Tibial nerve (tissue), 4 donors: ENCODE measurements around the gene LEFTY2. TPM values are rescaled to one million over a fixed set of nuclear protein-coding genes. Genes with fewer than 3 reads are reported as not detected.
"Not testable (repeated sequence)": the region's sequence is repeated elsewhere in the genome, so short reads cannot be mapped to it uniquely, and the experiment has no call there.

Experiments
- DNase-seq, 2 donors: peaks; one replicate each; pipeline ENCODE4 v3.0.0-alpha.2; 2019; ENCODE audit warnings: low spot score in 2 of 2
- H3K27ac ChIP-seq, 4 donors: fragments of 200-600 bp; sonication (generic) in 3 of 4; one replicate each; pipeline ENCODE4 v1.5.1; 2017 to 2019; ENCODE audit warnings: mild to moderate bottlenecking in 1 of 4
- H3K27me3 ChIP-seq, 2 donors: fragments of 200-600 bp; sonication (generic) in 1 of 2; one replicate each; pipeline versions ENCODE4 v1.5.1 to v1.6.0; 2017 to 2019
- H3K36me3 ChIP-seq, 3 donors: fragments of 200-600 bp; sonication (generic); one replicate each; pipeline ENCODE4 v1.5.1; 2018 to 2019
- H3K4me1 ChIP-seq, 4 donors: fragments of 200-600 bp; sonication (generic) in 3 of 4; one replicate each; pipeline ENCODE4 v1.5.1; 2017 to 2019
- H3K4me3 ChIP-seq, 4 donors: fragments of 200-600 bp; sonication (generic) in 3 of 4; one replicate each; pipeline ENCODE4 v1.5.1; 2017 to 2019; ENCODE audit warnings: mild to moderate bottlenecking in 1 of 4, moderate library complexity in 1 of 4
- H3K9me3 ChIP-seq, 4 donors: fragments of 200-600 bp; sonication (generic) in 3 of 4; one replicate each; pipeline ENCODE4 v1.5.1; 2017 to 2019
- CTCF ChIP-seq, 5 experiments: fragments of 200-600 bp in 3 of 5; fragments of 450-650 bp in 2 of 5; sonication (generic) in 3 of 5; IDR thresholded peaks; one replicate each; pipeline ENCODE4 v1.5.1; 2016 to 2019; ENCODE audit warnings: antibody characterized with exemption in 5 of 5, mild to moderate bottlenecking in 3 of 5, moderate library complexity in 2 of 5
- EP300 ChIP-seq, 2 donors: sonication (generic); formaldehyde crosslinking; IDR thresholded peaks; one replicate each; pipeline ENCODE4 v1.6.1; 2017; ENCODE audit warnings: antibody characterized with exemption in 2 of 2, mild to moderate bottlenecking in 1 of 2
- POLR2A ChIP-seq, 2 donors: fragments of 450-650 bp; IDR thresholded peaks; one replicate each; pipeline ENCODE4 v1.6.1; 2017; ENCODE audit warnings: antibody characterized with exemption in 2 of 2, mild to moderate bottlenecking in 2 of 2, moderate library complexity in 2 of 2
- WGBS, 2 donors: methylation state at CpG; one replicate each; pipeline ENCODE4 v1.1.5; 2018; 5-methylcytosine and 5-hydroxymethylcytosine counted together
- total RNA-seq, 4 donors: library from RNA; depleted of rRNA; stranded (reverse); fragments of >200 nt; gene quantifications; one replicate each; pipeline ENCODE4 v1.1.0, GENCODE V29; 2016

Gene LEFTY2
- total RNA-seq, 4 donors from 2014 or later, result not detected

DNA sequence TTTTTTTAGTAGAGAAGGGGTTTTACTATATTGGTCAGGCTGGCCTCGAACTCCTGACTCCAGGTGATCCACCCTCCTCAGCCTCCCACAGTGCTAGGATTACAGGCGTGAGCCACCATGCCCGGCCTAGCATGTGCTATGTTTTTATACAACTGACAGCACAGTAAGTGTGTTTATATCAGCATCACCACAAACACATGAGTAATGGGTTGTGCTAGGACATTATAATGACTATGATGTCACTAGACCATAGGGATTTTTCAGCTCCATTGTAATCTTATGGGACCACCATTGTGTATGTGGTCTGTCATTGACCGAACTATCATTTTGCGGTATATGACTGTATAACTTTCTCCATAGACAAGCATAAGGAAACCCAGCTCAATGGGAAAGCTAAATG is 6.3 kb downstream of the LEFTY2 start:
- no peaks in the 10 kb centered on the region for H3K36me3 ChIP-seq
- H3K9me3 ChIP-seq, result no peaks in the 10 kb centered on the region
- no peak for DNase-seq
- WGBS, 2 donors, result 88 to 91% methylated on average over 5 of the region's 5 CpGs
- TF ChIP-seq CTCF (IDR thresholded peaks at IDR 0.05), result no peak
- TF ChIP-seq POLR2A (IDR thresholded peaks at IDR 0.05), result no peak
- no peak for TF ChIP-seq EP300 (IDR thresholded peaks at IDR 0.05)
- H3K4me3 ChIP-seq, result no peak overlapping the region
- peaks cover 0 to 9% of the 10 kb centered on the region in 2 donors for H3K27me3 ChIP-seq
- H3K27ac ChIP-seq, result no peak overlapping the region
- no peaks in the 10 kb centered on the region for H3K4me1 ChIP-seq

DNA sequence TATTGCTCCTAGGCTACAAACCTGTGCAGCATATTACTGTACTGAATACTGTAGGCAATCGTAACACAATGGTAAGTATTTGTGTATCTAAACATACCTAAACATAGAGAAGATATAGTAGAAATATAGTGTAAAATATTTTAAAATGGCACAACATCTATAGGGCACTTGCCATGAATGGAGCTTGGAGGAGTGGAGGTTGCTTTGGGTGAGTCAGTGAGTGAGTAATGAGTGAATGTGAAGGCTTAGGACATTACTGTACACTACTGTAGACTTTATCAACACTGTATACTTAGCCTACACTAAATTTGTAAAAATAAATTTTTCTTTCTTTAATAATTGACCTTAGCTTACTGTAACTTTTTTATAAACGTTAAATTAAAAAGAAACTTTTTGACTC is 7.9 kb downstream of the LEFTY2 start:
- TF ChIP-seq EP300 (IDR thresholded peaks at IDR 0.05), result no peak
- TF ChIP-seq POLR2A (IDR thresholded peaks at IDR 0.05), result no peak
- no peak for TF ChIP-seq CTCF (IDR thresholded peaks at IDR 0.05)

GRCh38 chr1:225931270-225932136 is 9.5 kb downstream of the LEFTY2 start:
- 82 to 86% methylated on average over 5 of the region's 5 CpGs for WGBS, 2 donors
- no peak for DNase-seq
- TF ChIP-seq CTCF (IDR thresholded peaks at IDR 0.05), result no peak
- no peak for TF ChIP-seq POLR2A (IDR thresholded peaks at IDR 0.05)
- TF ChIP-seq EP300 (IDR thresholded peaks at IDR 0.05), result no peak

More for the DNA sequence above, 7.9 kb downstream of the LEFTY2 start:
- DNase-seq, result no peak
- Histone ChIP-seq H3K36me3 (no peaks in the 10 kb centered on the region), H3K27ac (no peak overlapping the region), H3K4me3 (no peak overlapping the region), H3K4me1 (no peaks in the 10 kb centered on the region), H3K27me3 (no peaks in the 10 kb centered on the region), H3K9me3 (no peaks in the 10 kb centered on the region)
- WGBS, 2 donors, result 86 to 89% methylated on average over 2 of the region's 2 CpGs

DNA sequence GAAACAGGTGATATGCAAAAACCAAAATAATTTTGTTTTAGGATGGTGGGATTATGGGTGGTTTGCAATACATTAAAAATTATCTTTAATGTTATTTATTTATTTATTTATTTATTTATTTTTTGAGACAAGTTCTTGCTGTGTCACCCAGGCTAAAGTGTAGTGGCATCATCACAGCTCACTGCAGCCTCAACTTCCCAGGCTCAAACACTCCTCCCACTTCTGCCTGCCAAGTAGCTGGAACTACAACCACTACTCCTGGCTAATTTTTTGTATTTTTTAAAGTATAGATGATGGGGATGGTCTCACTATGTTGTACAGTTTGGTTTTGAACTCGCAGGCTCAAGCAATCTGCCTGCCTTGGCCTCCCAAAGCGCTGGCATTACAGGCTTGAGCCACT is 10.5 kb downstream of the LEFTY2 start:
- TF ChIP-seq POLR2A (IDR thresholded peaks at IDR 0.05), result no peak
- no peak for TF ChIP-seq CTCF (IDR thresholded peaks at IDR 0.05)
- TF ChIP-seq EP300 (IDR thresholded peaks at IDR 0.05), result no peak
- Histone ChIP-seq H3K9me3 (no peaks in the 10 kb centered on the region), H3K36me3 (no peaks in the 10 kb centered on the region), H3K4me3 (no peak overlapping the region), H3K4me1 (no peaks in the 10 kb centered on the region), H3K27me3 (no peaks in the 10 kb centered on the region), H3K27ac (no peak overlapping the region)
- no peak for DNase-seq
- WGBS, 2 donors, result 94 to 98% methylated on average over 2 of the region's 2 CpGs

More at GRCh38 chr1:225931270-225932136, 9.5 kb downstream of the LEFTY2 start:
- Histone ChIP-seq H3K27ac (no peak overlapping the region), H3K36me3 (no peaks in the 10 kb centered on the region), H3K27me3 (no peaks in the 10 kb centered on the region), H3K4me3 (no peak overlapping the region), H3K9me3 (no peaks in the 10 kb centered on the region), H3K4me1 (no peaks in the 10 kb centered on the region)

DNA sequence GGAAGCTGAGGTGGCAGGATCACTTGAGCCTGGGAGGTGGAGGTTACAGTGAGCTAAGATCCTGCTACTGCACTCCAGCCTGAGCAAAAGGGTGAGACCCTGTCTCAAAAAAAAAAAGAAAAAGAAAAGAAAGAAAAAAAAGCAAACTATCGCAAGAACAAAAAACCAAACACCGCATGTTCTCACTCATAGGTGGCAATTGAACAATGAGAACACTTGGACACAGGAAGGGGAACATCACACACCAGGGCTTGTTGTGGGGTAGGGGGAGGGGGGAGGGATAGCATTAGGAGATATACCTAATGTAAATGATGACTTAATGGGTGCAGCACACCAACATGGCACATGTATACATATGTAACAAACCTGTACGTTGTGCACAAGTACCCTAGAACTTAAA is 11.6 kb downstream of the LEFTY2 start:
- H3K4me1 ChIP-seq, H3K27me3 ChIP-seq, H3K4me3 ChIP-seq, DNase-seq, H3K9me3 ChIP-seq, H3K27ac ChIP-seq, H3K36me3 ChIP-seq: not testable (repeated sequence)
- 94 to 95% methylated on average over 3 of the region's 3 CpGs for WGBS, 2 donors
